HS-27A (cell line): ENCODE results near the gene KAZN.

Source experiments
- DNase-seq: peaks from one replicate; pipeline ENCODE4 v3.0.0-alpha.2; 2012; ENCODE audit warnings: low read depth, missing footprints

The KAZN gene

GRCh38 chr1:14853518-14853917 lies 255.0 kb downstream of the KAZN start:
- no peak for DNase-seq

GRCh38 chr1:14855268-14855667 lies 256.8 kb downstream of the KAZN start:
- DNase-seq: no peak

GRCh38 chr1:14855801-14856200 lies 257.3 kb downstream of the KAZN start:
- no peak for DNase-seq

- no peak for DNase-seq
Measured at GRCh38 chr1:14857436-14858195, 259.1 kb downstream of the KAZN start.

DNA sequence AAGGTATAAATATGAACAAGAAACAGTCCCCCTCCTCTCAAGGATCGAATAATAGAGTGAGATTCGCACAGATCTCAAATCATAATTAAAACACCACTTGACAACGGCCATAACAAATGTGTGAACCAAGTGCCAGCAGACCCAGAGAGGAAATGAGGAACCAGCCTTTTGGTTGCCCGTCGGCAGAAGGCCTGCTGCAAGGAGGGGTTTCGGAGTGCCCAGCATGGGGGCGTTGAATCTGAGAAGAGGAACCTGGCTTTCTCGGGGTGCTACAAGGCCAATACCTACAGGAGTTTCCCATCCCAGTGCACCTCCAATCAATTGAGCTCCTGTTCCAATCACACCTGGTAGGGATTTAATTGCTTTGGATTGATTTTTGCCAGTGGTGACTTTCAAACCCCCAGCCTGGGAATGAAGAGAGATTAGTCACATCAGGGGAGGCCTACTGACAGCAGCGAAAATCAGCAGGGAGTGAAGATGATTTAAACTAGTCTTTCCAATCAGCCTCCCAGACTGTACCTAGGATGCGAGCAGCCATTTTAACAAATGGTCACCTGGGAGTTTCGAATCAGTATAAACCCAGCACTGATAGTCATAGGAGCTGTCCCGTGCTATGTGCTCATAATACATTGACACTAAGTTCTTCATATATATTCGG lies 263.8 kb downstream of the KAZN start:
- no peak for DNase-seq

DNA sequence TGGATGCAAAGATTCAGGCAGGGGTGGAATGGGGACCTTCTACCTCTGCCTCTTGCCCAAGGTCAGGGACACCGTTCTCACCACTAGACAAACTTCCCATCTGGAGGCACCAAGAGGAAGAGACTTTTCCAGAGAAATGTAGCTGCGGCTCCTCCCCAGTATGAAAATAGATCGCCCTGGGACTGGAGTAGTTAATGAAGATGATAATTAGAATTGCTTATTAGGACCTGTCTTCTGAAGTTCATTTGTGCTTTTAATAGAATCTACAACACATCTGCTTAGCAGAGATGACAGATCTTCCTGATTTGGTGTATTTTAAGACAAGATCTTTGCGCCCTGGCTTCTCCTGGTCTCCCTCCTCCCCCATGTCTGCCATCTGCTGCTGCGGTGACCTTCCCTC lies 266.6 kb downstream of the KAZN start:
- DNase-seq: no peak

- no peak for DNase-seq
Measured at GRCh38 chr1:14866911-14867612, 268.6 kb downstream of the KAZN start.

DNA sequence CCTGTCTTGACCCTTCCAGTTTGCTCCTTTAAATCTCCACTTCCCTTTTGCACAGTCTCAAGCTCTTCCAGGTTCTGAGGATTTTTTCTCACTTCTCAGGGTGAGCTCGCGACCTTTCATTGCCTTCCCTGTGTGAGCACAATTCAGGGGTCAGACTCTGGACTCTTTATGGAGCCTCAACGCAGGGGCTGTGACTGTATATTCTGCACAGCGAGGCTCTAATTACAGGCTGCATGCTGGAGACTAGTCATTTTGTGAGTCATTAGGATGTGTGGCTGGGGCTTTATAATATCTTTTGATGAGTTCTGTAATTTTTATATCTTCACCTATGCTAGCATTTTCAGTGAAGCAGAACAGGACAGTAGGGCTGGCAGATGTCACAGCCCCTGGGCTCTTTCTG lies 270.7 kb downstream of the KAZN start:
- no peak for DNase-seq

- DNase-seq: no peak
Measured at GRCh38 chr1:14871218-14871970, 272.9 kb downstream of the KAZN start.

DNA sequence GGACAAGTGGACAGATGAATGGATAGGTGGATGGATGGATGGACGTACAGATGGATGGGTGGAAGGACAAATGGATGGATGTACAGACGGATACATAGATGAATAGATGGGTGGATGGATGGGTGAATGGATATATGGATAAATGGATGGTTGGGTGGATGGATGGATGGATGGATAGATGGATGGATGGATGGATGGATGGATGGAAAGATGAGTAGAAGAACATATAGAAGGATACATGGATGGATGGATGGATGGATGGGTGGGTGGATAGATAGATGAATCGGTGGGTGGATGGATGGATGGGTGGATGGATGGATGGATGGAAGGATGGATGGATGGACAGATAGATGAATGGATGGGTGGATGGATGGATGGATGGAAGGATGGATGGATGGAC lies 274.3 kb downstream of the KAZN start:
- DNase-seq: no peak

DNA sequence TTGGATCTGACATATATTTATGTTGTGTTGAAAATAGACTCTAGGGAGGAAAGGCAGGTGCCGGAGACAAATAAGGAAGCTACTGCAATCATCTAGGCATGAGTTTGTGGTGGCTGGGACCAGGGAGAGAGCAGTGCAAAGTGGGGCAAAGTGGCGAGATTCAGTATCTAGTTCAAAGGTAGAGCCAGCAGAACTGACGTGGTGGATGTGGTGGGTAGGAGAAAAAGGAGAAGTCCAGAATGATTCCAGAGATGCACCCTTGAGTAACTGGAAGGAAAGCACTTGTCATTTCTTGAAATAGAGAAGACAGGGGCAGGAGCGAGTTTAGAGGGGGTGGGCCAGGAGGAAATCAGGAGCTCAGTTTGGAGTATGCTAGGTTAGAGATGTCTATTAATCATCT lies 275.2 kb downstream of the KAZN start:
- no peak for DNase-seq

DNA sequence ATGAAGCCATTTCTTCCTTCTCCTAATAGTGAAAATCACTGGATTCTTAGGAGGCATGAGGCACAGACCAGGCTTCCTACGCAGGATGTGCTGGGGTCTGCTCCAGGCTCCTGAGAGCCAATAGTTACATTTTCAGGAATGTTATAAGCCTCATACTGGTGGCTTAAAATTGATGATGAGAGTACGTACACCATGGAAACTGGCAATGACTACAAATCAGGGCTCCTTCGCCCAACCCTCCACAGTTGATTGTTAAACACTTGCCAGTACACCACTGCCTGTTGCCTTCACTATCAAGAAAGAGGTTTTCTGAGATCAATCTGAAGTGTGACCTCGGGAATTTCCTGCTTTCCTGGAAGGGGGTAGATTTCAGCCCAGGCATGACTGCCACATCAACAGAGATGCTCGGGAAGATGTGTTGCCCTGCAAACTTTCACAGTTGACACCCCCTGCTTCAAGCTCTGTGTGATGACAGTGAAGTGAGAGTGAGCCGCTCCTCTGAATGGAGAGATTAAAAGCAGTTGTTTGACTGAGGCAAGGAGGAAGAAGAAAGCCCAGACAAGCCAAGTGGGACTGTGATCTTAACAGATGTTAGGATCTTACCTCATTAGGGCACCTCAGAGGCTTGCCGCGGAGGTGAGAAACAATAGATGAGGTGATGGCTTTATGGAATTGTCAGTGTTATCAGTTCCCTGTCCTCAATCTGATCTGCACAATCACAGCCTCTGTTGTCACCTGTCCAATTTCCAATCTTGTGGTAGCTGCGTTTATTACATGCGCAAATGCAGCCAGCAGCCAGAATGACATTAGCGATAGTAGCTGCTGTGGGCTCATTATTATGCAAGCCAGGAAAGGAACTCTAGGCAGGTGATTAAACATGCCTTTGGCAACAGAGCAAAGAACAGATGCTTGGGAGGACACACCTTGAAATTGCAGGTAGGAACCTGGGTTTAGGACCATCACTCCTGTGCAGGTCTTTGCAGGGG lies 277.3 kb downstream of the KAZN start:
- DNase-seq: no peak

- DNase-seq: no peak
Measured at GRCh38 chr1:14876747-14877146, 278.3 kb downstream of the KAZN start.

- no peak for DNase-seq
Measured at GRCh38 chr1:14877224-14877623, 278.7 kb downstream of the KAZN start.

DNA sequence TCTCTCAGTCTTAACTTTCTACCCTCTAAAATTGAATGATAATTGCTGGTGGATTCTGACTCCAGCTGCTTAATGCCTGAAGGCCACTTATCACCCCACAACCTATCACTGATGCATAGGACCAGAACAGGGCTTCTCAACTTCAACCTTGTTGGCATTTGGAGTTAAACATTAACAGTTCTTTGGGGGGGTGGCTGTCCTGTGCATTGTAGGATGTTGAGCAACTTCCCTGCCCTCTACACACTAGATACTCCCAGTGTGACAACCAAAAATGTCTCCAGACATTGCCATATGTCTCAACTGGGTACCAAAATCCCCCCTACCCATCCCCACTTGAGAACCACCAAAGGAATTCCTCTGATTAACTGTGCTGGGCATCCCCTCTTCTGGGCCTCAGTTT lies 279.6 kb downstream of the KAZN start:
- DNase-seq: no peak

DNA sequence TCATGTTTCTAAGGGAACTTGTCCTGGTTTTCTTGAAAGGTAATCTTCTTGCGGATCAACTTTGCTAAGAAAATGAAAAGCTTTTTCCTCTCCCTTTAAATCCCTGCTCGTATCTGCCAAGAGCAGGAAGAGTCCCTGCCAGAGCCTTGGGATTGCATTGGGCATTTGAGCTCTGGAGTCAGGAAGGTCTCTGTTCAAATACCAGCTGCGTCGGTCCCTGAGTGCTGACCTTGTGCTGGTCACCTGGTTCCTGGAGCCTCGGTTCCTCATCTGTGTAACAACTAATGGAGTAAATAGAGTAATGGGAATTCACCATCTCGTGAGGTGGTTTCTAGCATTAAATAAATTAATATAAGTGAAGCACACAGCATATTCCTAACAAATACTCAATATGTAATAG lies 280.5 kb downstream of the KAZN start:
- DNase-seq: no peak

GRCh38 chr1:14880456-14881316 lies 282.2 kb downstream of the KAZN start:
- no peak for DNase-seq

DNA sequence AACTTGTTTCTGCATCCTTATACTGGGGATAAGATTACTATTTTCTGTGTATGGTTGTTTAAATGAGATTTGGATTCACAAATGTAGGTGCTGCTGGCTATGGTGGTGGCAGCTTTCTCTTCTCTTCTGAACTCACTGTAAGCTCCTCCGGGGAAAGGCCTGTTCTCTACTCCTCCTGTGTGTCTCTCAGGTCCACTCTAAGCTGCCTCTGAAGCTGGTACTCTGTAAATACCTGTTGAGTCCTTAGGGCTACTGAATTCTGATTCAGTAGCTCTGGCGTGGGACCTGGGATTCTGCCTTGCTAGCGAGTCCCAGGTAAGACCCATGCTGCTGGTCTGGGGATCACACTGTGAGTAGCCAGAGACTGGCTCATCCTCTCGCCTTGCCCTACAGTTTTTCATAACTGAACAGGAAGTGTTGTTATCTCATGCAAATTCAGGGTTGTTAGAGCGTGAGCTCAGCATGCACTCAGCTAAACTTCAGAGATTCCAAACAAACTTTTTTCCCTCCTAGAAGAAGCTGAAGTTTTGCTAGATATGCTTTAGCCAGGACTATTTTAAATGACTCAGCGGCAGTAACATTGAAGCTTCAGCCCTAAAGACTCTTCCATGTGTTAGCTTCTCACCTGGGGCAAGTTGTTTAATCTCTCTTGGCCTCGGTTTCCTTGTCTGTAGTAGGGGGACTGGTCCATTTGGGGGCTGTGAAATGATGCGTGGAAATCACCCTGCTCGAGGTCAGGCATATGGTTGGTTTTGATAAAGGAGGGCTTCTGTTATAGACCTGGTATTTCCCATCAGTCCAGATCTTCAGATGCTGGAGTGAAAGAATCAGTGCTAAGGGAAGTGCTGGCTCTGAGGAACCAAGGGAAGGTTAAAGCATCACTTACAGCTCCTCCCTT lies 283.5 kb downstream of the KAZN start:
- no peak for DNase-seq

- DNase-seq: no peak
Measured at GRCh38 chr1:14884614-14885175, 286.2 kb downstream of the KAZN start.
